Measurements from ENCODE around the gene A1BG.

The A1BG gene

DNA sequence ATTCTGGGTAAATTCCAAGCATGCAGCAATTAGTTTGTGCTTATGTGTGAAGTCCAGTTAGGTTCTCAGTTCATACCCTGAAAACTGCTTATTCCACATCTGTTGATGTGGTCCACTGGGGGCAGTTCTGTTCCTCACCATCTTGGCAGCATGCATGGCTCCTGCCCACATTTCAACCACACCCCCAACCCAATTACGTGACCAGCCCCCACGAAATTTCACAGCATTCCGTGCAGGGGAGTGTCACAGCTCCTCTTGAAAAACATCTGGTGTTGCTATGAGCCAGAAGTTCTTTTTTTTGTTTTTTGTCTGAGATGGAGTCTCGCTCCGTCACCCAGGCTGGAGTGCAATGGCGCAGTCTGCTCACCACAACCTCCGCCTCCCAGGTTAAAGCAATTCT is 57.2 kb downstream of the A1BG start:
- H3K27ac ChIP-seq: no peak overlapping the region
- H3K4me3 ChIP-seq: 0 out of 20 replicates have a peak overlapping the region, but pooled peaks of 1 of the 10 experiments have one; percentile 4
- peaks cover 92 to 100% (median 99%) of the 10 kb centered on the region in 11 experiments for H3K36me3 ChIP-seq
- peaks cover 66 to 97% (median 79%) of the 10 kb centered on the region in 11 experiments for H3K9me3 ChIP-seq (replicated peaks in 1 of 11)
- H4K20me1 ChIP-seq: peaks cover 0 to 49% (median 32%) of the 10 kb centered on the region in 11 experiments; a peak in 14 of 22 replicates
- no peak for TF ChIP-seq Cebpa-rat (IDR thresholded peaks at IDR 0.05)
- no peak overlapping the region for H3K4me2 ChIP-seq
- no peaks in the 10 kb centered on the region for H3K27me3 ChIP-seq
- H3K4me1 ChIP-seq: no peaks in the 10 kb centered on the region; a peak in 2 of 20 replicates
- H3K9ac ChIP-seq: no peak overlapping the region; a peak in 1 of 22 replicates
